NCI-H1436 (cell line): ENCODE data around the gene LCN6.

Source experiments
- DNase-seq: peaks from one replicate; lab custom pipeline; 2025; lab: John Stamatoyannopoulos, UW

The LCN6 gene

DNA sequence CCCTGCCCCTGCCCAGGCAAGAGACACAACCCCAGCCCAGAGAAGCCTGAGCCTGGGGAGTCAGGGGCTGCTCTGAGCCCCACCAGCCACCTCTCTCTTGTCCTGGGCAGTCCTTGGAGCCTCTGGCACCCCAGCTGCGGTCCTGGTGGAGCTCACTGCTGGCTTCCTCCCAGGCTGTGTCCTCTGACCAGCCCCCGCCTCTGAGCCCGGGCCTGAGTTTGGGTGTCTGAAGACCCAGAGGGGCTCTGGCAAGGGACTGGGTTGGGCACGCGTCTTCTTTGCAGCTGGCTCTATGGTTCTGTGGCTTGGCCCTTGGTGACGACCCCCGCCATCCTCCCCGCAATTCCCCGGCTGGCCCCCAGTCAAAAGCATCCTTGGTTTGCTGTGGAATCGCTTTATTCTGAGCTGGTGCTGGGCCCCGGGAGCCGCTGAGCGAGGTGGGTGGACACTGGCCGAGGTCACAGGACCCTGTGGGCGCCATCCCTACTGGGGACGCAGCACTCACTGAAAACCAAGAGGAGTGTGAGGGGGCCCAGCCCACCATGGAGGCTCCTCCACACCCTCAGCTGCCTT, 4.6 kb downstream of the LCN6 start:
- no peak for DNase-seq

DNA sequence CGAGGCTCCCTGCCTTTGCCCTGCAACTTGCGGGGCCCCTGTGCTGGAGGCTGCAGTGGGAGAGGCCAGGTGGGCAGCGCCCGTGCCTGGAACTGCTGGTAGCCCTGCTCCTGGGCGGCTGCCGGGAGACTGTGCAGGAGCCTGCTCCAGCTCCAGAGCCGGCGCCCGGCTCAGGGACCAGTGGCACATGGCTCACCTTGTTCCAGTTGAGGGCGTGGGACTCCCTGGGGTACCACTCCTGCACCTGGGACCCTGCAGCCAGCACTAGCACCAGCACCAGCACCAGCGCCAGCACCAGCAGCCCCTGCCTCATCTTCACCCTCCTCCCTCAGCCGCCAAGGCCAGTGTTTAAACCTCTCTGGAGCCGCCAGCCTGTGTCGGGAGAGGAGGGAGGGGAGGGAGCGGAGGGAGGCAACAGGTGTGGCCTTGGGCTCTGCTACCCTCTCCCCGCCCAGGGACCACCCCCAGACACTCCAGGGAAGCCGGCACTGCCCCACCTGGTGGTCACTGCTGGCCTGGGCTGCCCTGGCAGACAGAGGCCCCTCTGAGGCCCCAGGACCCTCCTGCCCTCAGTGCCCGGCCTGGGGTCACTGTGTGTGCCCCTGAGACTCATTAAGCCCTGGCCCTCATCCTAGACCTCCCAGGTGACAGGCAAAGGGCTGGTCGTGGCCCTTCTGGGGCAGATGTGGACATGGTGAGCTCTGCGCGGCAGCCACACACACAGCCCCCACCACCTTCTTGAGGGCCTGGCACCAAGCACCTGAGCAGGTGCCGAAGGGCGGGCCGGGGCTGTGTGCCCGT, 5.5 kb downstream of the LCN6 start, which contains the start of gene LCN10:
TSS of gene LCN10 (minus strand) at position 350 of the 801 bp plus-strand sequence. CDS start at position 313, 37 bp downstream.
- DNase-seq = no peak

DNA sequence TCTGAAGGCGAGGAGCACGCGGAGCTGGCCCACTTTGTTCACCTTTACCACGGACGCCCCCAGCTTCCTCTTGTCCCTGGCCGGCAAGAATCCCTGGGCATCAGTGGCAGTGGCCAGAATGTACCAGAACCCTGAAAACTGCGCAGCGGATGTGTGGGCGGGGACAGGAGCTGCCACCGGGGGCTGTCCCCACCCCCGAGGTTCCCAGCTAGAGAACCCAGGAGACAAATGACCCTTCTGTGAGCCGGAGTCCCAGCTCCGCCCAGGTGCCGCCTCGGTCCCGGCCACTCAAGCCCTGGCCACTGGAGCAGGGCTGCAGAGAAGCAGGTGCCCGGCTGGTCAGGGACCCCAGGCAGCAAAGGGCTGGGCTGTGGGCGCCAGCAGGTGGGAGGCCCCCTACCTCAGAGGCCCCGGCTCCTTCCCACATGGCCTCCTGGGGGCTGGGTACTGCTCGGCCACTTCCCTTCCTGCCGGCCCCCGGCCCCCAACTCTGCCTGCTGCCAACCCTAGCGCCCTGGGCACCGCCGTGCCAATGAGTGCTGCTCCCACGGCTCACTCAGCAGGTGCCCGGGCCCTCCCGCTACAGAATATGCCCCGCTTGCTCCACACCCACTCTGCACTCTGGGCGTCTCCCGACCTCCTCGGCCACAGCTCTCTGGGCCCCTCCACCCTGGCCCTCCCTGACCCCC, 6.3 kb downstream of the LCN6 start:
- no peak for DNase-seq

DNA sequence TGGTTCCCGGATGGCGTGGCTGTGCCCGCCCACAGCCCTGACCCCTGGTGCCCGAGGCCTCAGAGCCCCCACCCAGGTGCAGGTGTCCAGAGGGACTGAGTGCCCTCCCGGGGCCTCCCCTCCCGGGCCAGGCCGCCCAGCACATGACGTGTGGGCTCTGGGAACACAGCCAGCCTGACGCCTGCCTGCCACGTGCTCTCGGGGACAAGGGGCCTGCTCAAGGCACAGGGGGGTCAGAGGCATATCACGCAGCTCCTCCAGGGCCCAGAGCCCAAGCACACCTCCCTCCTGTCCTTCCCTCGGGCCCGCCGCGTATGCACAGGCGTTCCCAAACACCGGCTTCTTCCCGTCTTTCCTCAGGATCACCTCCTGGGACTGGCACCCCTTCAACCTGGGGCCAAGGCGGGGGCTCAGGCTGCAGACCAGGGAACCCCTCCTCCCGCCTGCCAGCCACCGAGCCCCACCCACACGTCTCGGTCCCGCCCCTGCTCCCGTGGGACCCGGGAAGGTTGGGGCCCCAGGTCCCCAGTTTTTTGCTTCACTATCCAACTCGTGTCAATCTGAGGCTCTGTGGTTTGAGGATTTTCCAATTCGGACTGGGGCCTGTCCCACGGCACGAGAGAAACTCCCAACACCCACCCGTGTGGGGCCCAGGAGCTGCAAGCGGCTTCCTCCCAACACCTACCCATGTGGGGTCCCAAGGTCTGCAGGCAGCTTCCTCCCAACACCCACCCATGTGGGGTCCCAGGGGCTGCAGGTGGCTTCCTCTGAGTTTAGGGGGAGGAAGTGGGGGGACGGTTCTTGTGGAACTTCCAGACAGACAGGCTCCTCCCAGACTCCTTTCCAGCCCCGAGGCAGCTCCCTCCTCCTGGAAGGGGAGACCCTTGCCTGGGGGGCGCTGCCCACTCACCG, 7.1 kb downstream of the LCN6 start:
- no peak for DNase-seq

DNA sequence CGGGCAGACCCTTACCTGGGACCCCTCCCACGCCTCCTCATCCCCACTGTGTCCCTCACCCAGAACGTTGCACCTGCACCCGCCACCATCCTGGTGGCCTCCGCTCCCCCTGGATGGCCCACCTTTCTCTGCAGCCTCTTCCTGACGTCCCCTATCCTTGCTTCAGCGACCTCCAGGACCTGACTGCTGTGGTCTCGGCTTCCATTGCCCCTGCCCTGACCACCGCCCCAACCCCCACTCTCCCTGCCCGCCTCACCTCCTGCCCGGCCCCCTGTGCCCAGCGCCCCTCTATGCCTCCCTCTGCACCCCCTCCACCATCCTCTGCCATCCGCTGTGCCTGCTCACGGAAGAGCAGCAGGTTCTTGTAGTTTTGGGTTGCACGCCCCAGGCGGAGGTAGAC, 7.8 kb downstream of the LCN6 start:
- DNase-seq = no peak

DNA sequence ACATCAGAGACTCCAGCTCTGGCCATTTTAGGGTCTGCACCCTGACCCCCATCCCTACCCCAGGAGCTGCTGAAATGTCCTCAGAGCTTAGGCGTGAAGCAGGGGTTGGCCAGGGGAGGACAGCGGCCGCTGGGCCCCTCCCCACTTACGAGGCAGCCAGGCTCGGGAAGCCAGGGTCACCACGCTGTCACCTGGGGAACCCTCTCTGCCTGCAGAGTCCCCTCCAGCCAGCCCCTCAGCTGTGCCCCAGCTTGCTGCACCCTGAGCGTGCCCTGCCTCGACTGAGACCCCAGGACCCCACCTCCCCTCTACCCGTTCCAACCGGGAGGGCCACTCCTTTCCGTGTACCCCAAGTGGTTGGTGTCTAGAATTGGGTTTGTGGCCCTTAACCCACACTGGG, 8.3 kb downstream of the LCN6 start:
- DNase-seq = no peak

DNA sequence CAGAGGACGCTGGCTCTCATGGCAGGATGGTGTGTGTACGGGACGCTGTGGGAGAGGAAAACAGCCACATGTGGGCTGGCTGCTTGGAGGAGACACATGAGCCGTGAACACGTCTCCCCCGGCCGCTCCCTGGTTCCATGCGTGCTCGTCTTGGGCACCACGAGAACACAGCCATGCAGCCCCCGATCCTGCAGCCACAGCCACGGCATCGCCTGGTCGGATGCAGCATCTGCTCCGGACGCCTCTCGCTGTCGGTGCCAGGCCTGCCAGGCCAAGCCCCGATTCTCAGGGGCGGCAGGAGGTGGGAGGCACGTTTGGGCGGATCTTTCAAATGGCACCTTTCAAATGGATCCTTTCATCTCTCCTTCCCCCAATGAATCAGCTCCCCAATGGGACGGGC, 8.8 kb downstream of the LCN6 start:
- no peak for DNase-seq

DNA sequence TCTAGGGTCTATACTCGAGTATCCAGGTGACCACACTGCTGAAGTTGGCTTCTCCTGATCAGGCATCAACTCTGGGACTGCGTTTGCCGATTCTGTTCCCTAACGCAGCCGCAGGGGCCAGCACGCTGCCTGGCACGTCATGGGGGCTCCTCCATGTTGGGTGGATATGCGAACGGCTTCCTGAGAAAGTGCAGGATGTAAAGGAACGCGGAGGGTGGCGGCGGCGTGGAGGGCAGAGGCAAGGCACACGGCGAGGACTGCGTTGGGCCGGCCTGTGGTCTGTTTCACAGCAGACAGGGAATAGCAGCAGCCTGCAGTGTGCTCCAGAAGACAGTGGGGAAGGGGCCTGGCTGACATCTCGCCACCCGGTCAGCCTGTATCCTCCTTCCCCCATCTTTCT, 9.4 kb downstream of the LCN6 start:
- DNase-seq = no peak

GRCh38 chr9:136735812-136736480, 12.4 kb downstream of the LCN6 start:
- DNase-seq = no peak

DNA sequence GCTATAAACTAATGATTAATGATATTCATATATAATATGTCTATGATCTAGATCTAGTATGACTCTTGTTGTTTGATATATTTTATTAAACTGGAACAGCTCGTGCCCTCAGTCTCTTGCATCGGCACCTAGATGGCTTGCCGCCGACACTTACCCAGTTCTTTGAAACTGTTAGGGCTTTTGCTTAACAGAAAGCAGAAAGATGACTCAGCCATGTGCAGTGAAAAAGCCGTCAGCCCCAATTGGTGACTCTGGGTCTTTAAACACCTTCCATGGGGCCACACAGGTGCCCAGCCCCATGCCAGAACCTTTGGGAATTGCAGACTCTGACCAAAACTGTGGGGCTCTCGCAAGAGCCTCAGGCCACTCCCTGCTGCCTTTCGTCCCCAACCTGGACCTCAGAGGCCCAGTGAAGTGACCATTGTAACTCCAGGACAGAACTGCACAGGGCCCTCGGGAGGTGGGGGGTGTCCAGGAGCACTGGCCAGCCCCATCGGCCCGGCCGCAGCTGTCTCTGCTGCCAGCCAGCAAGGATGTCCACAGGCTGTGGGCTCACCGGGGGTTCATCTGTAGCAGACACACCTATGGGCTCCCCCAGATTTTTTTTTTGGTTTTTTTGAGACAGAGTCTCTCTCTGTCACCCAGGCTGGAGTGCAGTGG, 13.4 kb downstream of the LCN6 start:
- no peak for DNase-seq

DNA sequence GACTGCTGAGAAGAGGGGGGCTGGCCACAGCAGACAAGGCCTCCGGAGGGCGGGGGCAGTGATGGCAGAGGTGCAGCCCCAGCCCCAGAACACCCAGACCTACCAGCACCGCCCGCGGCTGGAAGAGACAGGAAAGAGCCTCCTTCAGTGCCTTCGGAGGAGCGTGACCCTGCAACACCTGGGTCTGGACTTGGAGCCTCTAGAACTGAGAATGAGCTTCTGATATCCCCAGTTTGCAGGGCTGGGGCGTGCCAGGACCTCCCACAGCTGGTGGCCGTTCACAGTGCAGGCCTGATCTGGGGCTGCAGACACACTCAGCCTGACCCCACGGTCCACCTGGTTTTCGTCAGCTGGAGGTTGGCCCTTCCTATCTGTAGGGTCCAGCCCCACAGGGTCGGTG, 14.7 kb downstream of the LCN6 start:
- DNase-seq = no peak

DNA sequence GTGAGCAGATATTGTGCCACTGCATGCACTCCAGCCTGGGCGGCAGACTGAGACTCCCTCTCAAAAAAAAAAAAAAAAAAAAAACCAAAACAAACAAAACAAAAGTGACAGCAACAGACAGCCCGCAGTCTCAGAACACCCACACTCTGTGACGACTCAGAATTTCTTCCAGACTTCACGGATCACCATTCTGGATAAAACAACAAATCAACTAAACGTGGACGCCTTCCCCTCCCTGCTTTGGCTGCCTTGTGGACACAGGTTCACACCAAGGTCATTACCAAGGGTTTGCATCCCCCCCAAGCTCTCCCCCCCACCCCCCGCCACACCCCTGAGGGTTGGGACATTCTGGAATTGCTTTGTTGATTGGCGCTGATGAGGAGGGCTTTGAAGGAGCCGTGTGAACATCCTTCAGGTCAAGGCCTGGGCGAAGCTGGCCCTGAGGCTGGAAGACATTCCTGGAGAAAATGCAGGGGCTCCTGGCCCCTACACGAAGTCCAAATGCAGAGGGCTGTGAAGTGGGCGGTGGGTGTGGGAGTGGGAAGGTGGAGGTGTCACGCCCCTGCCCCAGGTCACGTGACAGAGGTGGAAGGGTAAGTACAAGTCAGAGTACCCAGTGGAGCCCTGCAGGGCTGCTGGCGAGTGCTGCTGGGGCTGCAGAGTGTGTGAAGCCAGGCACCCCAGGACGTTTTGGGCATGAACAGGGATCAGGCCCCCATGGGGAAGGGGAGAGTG, 15.7 kb downstream of the LCN6 start:
- DNase-seq = no peak

- no peak for DNase-seq
Observed at GRCh38 chr9:136729926-136730325, 18.4 kb downstream of the LCN6 start.

GRCh38 chr9:136729144-136729543, 19.2 kb downstream of the LCN6 start:
- DNase-seq = no peak

- DNase-seq = no peak
Observed at GRCh38 chr9:136728548-136729123, 19.7 kb downstream of the LCN6 start.

- peak; percentile 79 for DNase-seq
Observed at GRCh38 chr9:136728080-136728547, 20.2 kb downstream of the LCN6 start.

GRCh38 chr9:136726631-136727191, 21.6 kb downstream of the LCN6 start:
- DNase-seq = no peak

GRCh38 chr9:136726118-136726517, 22.2 kb downstream of the LCN6 start:
- DNase-seq = no peak

DNA sequence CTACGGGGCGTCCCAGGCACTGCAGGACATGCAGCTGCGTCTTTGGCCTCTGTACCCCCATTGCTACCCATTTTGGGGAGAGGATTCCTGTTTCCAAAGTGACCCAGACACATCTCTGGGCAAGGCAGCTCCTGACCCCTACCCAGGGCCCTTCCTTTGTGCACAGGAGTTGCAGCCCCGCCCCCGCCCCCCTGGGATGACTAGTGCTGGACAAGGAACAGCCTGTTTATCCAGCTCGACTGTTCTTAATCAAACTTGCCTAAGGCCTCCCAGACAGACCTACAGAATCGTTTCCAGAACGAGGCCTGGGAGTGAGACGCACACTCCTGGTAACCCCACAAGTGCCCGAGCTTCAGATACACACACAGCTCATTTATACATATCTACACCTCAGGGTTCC, 22.7 kb downstream of the LCN6 start:
- no peak for DNase-seq
